Progenitor cell of endocrine pancreas (in vitro differentiated cells): ENCODE data around the gene LRRTM4. TPM values are rescaled to one million over a fixed set of nuclear protein-coding genes. Genes with fewer than 3 reads are reported as not detected.
A peak's percentile ranks its signal among the peaks of the same experiment; 100 is the strongest.
"Not testable (repeated sequence)": the region's sequence is repeated elsewhere in the genome, so short reads cannot be mapped to it uniquely, and the experiment has no call there.

ENCODE experiments used
- DNase-seq: peaks from one replicate; pipeline ENCODE4 v3.0.0; 2021; ENCODE audit warnings: low spot score; ENCODE audit not compliant: unreplicated experiment
- H3K27ac Mint-ChIP-seq: 2 replicates; pipeline ENCODE4 v1.8.0; 2021; ENCODE audit warnings: mild to moderate bottlenecking, moderate library complexity, mixed read lengths
- H3K27me3 Mint-ChIP-seq: 2 replicates; pipeline ENCODE4 v1.8.0; 2021; ENCODE audit warnings: mixed read lengths
- H3K36me3 Mint-ChIP-seq: 2 replicates; pipeline ENCODE4 v1.8.0; 2022; ENCODE audit warnings: mixed read lengths; ENCODE audit not compliant: insufficient read depth
- H3K4me1 Mint-ChIP-seq: 2 replicates; pipeline ENCODE4 v1.8.0; 2021; ENCODE audit warnings: low read depth, mixed read lengths
- H3K4me3 Mint-ChIP-seq: 2 replicates; pipeline ENCODE4 v1.8.0; 2021; ENCODE audit warnings: low read depth, mild to moderate bottlenecking, moderate library complexity, mixed read lengths
- H3K9me3 Mint-ChIP-seq: 2 replicates; pipeline ENCODE4 v1.8.0; 2021; ENCODE audit warnings: low read depth, mixed read lengths
- total RNA-seq: library from RNA; stranded (reverse); gene quantifications from 2 replicates; pipeline ENCODE4 v1.2.1, GENCODE V29; 2021
- TF ChIP-seq, protein P1 (sequence below): fragments of 200-600 bp; sonication (generic); IDR thresholded peaks from one replicate; pipeline ENCODE4 v1.5.0; 2021; ENCODE audit warnings: antibody characterized with exemption, mild to moderate bottlenecking; ENCODE audit not compliant: unreplicated experiment

Gene LRRTM4
- total RNA-seq, 1 donor from 2014 or later, result 2.3 TPM

GRCh38 chr2:77064324-77064723 is 457.9 kb downstream of the LRRTM4 start:
- H3K9me3 Mint-ChIP-seq, result peaks cover 4% of the 10 kb centered on the region
- H3K27ac Mint-ChIP-seq, result no peak overlapping the region
- H3K36me3 Mint-ChIP-seq, result no peaks in the 10 kb centered on the region
- TF ChIP-seq, protein P1, sequence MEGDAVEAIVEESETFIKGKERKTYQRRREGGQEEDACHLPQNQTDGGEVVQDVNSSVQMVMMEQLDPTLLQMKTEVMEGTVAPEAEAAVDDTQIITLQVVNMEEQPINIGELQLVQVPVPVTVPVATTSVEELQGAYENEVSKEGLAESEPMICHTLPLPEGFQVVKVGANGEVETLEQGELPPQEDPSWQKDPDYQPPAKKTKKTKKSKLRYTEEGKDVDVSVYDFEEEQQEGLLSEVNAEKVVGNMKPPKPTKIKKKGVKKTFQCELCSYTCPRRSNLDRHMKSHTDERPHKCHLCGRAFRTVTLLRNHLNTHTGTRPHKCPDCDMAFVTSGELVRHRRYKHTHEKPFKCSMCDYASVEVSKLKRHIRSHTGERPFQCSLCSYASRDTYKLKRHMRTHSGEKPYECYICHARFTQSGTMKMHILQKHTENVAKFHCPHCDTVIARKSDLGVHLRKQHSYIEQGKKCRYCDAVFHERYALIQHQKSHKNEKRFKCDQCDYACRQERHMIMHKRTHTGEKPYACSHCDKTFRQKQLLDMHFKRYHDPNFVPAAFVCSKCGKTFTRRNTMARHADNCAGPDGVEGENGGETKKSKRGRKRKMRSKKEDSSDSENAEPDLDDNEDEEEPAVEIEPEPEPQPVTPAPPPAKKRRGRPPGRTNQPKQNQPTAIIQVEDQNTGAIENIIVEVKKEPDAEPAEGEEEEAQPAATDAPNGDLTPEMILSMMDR, result no peak
- no peaks in the 10 kb centered on the region for H3K4me1 Mint-ChIP-seq
- no peak for DNase-seq
- H3K27me3 Mint-ChIP-seq, result no peaks in the 10 kb centered on the region
- H3K4me3 Mint-ChIP-seq, result no peak overlapping the region

GRCh38 chr2:77054938-77055337 is 467.2 kb downstream of the LRRTM4 start:
- no peaks in the 10 kb centered on the region for H3K9me3 Mint-ChIP-seq
- H3K27me3 Mint-ChIP-seq, result no peaks in the 10 kb centered on the region
- H3K36me3 Mint-ChIP-seq, result no peaks in the 10 kb centered on the region
- H3K4me1 Mint-ChIP-seq, result peaks cover 13% of the 10 kb centered on the region
- H3K4me3 Mint-ChIP-seq, result no peak overlapping the region
- H3K27ac Mint-ChIP-seq, result no peak overlapping the region
- DNase-seq, result peak; percentile 13
- TF ChIP-seq, protein P1, result no peak

DNA sequence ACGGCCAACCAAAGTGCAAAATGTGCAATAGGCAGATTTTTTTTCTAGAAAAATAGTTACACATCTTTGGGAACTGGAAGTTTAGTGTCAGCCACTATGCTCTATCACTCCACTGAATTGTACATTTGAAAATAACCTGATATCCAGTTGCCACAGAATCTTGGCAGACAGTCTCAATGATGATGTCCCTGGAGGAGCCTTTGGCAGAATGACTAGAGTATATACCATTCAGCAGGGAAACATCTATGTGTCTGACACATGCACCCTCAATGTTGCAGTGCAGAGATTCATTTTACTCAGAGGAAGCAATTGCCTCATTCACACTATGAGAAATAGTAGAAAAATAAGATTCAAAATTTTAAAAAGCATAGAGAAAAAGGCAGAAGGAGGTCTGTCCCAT is 475.8 kb downstream of the LRRTM4 start:
- Mint-ChIP-seq H3K4me3 (no peak overlapping the region), H3K27me3 (no peaks in the 10 kb centered on the region), H3K9me3 (peaks cover 7% of the 10 kb centered on the region), H3K4me1 (peaks cover 9% of the 10 kb centered on the region), H3K27ac (no peak overlapping the region), H3K36me3 (no peaks in the 10 kb centered on the region)
- DNase-seq, result no peak
- TF ChIP-seq, protein P1, result no peak

GRCh38 chr2:77045456-77045855 is 476.7 kb downstream of the LRRTM4 start:
- H3K4me1 Mint-ChIP-seq, result not testable (repeated sequence)

DNA sequence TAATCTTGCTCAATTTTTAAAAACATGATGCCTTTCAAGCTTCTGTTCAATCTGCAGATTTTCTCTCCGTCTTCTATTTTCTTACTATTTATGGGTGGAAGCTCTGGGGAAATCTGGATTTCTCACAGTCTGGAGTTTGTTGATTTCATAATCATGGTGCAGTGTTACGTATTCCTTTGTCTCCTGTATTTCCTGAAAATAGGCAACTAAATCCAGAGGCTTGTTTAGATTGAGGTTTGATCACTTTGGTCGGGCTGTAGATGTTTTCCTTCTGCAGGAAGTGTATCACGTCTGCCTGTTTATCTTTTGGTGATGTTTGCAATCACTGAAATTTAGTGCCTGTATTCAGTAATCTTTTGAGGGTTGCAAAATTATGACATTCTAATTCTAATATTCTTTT is 487.7 kb downstream of the LRRTM4 start:
- no peak overlapping the region for H3K4me3 Mint-ChIP-seq
- H3K36me3 Mint-ChIP-seq, result no peaks in the 10 kb centered on the region
- TF ChIP-seq, protein P1, result no peak
- no peaks in the 10 kb centered on the region for H3K9me3 Mint-ChIP-seq
- no peak overlapping the region for H3K27ac Mint-ChIP-seq
- peaks cover 2% of the 10 kb centered on the region for H3K4me1 Mint-ChIP-seq
- DNase-seq, result no peak
- no peaks in the 10 kb centered on the region for H3K27me3 Mint-ChIP-seq

More at GRCh38 chr2:77045456-77045855, 476.7 kb downstream of the LRRTM4 start:
- DNase-seq, H3K9me3 Mint-ChIP-seq, H3K36me3 Mint-ChIP-seq, H3K27ac Mint-ChIP-seq, H3K4me3 Mint-ChIP-seq, H3K27me3 Mint-ChIP-seq: not testable (repeated sequence)

DNA sequence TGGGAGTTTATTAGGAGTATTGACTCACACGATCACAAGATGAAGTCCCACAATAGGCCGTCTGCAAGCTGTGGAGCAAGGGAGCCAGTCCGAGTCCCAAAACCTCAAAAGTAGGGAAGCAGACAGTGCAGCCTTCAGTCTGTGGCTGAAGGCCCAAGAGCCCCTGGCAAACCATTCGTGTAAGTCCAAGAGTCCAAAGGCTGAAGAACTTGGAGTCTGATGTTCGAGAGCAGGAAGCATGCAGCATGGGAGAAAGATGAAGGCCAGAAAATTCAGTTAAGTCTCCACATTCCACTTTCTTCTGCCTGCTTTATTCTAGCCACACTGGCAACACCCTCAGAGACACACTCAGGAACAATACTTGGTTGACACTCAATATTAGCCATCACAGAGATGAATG is 492.9 kb downstream of the LRRTM4 start:
- H3K36me3 Mint-ChIP-seq, H3K4me1 Mint-ChIP-seq, H3K27me3 Mint-ChIP-seq, H3K9me3 Mint-ChIP-seq, H3K27ac Mint-ChIP-seq, H3K4me3 Mint-ChIP-seq, DNase-seq: not testable (repeated sequence)
